HepG2 (cell line): Measurements from ENCODE around the gene ZNF414.

Experiments
- BHLHE40 ChIP-seq: IDR thresholded peaks from 2 replicates; pipeline ENCODE4 v1.6.1; 2011; ENCODE audit warnings: low read length, improper control_type of control experiment
- DNMT1 ChIP-seq: sonication (generic); formaldehyde crosslinking; IDR thresholded peaks from 2 replicates; pipeline ENCODE4 v1.5.1; 2020; ENCODE audit warnings: mild to moderate bottlenecking, missing genetic modification reagents
- EZH2 ChIP-seq: conservative IDR thresholded peaks from 2 replicates; pipeline ENCODE4 v1.6.1; 2012; ENCODE audit warnings: mild to moderate bottlenecking, low read depth, low read length, moderate library complexity
- SMAD3 ChIP-seq: sonication (generic); formaldehyde crosslinking; IDR thresholded peaks from 2 replicates; pipeline ENCODE4 v1.4.0; 2020; ENCODE audit warnings: missing genetic modification reagents
- ZBTB7B ChIP-seq: sonication (generic); formaldehyde crosslinking; IDR thresholded peaks from 2 replicates; pipeline ENCODE4 v1.4.0; 2020; ENCODE audit warnings: missing genetic modification reagents
- ZNF24 ChIP-seq: fragments of 450-650 bp; IDR thresholded peaks from 2 replicates; pipeline ENCODE4 v1.6.1; 2017; ENCODE audit warnings: antibody characterized with exemption, mild to moderate bottlenecking
- TF ChIP-seq, protein P1 (sequence below): sonication (generic); formaldehyde crosslinking; IDR thresholded peaks from 2 replicates; pipeline ENCODE4 v1.4.0; 2020; ENCODE audit warnings: low read depth, mild to moderate bottlenecking, missing genetic modification reagents
- TF ChIP-seq, protein P2 (sequence below), 2 experiments: fragments of 450-650 bp in 1 of 2; sonication (generic) in 1 of 2; formaldehyde crosslinking; IDR thresholded peaks; 2 replicates each; pipeline versions ENCODE4 v1.5.0 to v1.8.0; 2020 to 2022; ENCODE audit warnings: mild to moderate bottlenecking in 1 of 2, missing genetic modification reagents in 1 of 2

DNA sequence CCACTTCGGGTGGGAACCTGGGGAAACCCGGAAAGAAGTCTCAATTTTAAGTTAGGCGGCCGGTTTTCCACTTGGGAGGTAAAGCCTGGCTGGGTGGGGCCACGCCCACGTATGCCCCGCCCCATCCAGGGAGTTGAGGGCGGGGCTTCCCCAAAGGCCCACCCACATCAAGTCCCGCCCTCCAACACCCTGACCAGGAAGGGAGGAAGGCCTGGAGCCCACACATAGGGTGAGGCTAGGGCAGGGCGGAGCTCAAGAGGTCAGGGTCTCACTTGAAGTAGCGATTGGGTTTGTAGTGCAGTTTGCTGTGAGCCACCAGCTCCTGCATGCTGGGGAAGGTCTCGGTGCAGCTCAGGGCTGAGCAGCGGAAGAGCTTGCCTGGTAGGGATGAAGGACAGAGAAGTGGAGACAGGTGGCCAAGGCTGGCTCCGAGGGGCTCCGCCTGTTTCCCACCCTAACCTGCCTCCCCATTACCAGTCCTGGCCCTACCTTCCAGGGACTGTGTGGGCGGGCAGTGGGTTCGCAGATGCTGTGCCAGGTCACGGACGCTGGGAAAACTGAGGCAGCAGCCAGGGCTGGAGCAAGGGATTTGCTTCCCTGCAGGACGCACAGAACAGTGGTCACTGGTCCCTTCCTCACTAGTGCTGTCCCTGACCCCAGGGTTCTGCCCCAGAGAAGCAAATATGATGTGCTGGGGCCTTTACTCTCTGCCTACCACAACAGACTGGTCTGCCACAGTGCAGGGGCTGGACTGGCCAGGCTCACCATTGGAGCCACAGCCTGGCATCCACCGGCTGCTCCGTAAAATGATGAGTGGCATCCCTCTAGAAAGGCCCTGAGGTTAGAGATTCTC is 1.6 kb downstream of the ZNF414 start:
- TF ChIP-seq ZNF24 (no peak), BHLHE40 (no peak), DNMT1 (CRISPR knock-in tag) (no peak), SMAD3 (no peak), ZBTB7B (CRISPR knock-in tag) (no peak), EZH2 (no peak)
- TF ChIP-seq, protein P1, sequence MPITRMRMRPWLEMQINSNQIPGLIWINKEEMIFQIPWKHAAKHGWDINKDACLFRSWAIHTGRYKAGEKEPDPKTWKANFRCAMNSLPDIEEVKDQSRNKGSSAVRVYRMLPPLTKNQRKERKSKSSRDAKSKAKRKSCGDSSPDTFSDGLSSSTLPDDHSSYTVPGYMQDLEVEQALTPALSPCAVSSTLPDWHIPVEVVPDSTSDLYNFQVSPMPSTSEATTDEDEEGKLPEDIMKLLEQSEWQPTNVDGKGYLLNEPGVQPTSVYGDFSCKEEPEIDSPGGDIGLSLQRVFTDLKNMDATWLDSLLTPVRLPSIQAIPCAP = no peak
- TF ChIP-seq, protein P2, sequence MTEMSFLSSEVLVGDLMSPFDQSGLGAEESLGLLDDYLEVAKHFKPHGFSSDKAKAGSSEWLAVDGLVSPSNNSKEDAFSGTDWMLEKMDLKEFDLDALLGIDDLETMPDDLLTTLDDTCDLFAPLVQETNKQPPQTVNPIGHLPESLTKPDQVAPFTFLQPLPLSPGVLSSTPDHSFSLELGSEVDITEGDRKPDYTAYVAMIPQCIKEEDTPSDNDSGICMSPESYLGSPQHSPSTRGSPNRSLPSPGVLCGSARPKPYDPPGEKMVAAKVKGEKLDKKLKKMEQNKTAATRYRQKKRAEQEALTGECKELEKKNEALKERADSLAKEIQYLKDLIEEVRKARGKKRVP (CRISPR knock-in tag; IDR thresholded peaks at IDR 0.05) = no peak
